ENCODE results near the gene STIL.
"Not testable (repeated sequence)": the region's sequence is repeated elsewhere in the genome, so short reads cannot be mapped to it uniquely, and the experiment has no call there.

STIL gene

DNA sequence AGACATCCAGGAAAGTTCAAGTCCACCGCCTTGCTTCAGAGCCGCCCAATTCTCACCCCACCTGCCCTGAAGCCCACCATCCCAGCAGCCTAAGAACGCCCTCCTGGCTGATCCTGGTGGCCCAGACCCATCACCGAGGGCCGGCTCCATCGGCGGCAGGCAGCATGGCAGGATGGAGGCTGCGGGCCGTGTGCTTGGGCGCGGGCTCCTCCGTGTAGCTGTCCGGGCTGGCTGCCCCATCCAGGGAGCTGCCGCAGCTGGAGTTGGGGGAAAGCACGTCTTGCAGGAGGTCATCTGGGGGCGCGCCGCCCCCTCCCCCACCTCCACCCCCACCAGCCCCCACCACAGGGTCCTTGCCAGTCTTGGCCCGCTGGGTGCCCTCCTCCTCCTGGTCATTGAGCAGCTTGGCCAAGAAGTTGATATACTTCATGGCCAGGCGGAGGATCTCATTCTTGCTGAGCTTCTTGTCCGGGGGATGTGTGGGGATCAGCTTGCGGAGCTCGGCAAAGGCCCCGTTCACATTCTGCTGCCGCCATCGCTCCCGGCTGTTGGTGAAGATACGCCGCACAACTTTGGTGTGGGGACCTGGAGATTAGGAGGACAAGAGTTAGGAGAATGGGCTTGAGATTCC, 94.2 kb downstream of the STIL start:
- no peak for DNase-seq (ENCODE audit: low read depth in 2 of 2)

DNA sequence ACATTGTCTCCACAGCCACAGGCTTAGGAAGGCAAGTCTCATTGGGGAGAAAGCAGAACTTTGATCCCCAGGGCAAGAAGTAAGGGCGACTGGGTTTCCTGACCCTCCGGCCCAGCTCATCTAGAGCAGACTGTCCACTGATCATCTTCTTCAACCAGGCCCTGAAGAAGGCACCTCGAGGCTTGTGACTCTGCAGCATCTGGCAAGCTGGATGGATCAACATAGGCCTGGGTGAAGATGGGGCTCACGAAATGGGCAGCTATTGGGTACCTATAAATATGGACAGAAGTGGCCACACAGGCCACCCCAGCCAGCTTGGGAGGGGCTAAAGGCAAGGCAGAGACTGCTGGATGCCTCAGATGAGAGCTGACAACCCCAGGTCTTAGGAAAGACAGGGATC, 94.9 kb downstream of the STIL start:
- no peak for DNase-seq (ENCODE audit: low read depth in 2 of 2)

DNA sequence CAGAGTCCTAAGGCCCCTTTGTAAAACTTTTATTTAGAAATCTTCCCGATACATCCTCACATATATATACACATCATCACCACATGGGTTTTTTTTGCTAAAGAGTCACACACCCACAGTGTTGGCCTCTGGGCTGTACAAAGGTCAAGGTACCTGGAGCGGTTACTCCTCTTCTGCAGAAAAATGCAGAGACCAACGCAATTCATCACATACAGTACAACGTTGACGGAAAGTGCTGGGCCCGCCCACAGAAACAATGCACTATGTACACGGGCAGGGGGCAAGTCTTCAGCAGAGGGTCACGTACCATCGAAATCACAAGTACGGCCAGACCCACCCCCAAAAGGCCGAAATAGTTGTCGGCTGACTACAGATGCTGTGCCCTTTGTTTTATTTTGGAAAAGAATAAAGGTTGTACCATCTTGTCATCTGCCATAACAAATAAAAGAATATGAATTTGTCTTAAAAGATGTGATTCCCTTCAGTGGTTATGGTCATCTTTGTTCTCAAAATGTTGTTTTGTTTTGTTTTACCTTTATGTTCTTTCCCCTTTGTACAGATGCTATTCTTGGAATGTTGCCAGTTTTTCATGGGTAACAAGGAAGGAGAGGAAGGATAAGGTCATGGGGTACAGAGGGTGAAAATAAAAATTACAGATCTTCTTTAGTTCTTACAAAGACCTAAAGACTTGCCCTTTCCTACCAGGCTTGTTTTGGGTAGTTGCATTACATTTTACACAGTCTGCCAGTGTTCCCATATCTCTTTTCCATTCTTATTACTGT, 97.5 kb downstream of the STIL start:
- DNase-seq (ENCODE audit: low read depth in 2 of 2), result no peak

DNA sequence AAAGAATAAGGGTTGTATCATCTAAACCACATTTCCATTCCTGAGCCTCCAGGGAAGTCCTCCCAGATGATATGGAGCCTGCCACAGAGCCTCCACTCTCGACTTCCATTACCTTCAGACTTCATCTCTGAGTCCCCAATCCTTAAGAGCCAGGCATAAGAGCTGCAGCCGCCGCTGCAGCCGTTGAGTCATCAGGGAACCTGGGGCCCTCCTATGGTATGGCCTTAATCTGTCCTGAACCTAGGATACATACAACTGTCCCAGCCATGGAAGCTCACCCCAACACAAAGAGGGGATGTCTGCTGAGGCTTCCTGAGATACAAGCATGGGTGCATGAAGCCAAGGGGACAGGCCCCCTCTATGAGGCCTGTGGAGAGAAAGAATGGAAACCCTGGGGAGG, 98.2 kb downstream of the STIL start:
- no peak for DNase-seq (ENCODE audit: low read depth in 2 of 2)

DNA sequence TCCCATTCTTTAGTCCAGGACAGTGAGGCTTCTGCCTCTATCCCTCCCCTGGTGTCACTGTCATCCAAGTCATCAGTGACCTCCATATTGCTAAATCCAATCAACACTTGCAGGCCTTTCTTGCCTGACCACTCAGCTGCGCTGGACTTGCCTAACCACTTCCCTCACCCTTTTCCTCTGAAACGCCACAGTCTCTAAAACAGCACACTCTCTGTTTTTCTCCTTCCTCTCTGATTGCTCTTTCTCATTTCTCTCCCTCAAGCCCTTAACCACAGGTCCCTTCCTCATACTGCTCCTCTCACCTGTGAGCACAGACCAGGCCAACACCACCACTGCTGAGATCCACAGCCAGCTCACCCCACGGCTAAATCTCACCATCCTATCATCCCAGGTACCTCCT, 99.4 kb downstream of the STIL start:
- DNase-seq (ENCODE audit: low read depth in 2 of 2), result no peak

DNA sequence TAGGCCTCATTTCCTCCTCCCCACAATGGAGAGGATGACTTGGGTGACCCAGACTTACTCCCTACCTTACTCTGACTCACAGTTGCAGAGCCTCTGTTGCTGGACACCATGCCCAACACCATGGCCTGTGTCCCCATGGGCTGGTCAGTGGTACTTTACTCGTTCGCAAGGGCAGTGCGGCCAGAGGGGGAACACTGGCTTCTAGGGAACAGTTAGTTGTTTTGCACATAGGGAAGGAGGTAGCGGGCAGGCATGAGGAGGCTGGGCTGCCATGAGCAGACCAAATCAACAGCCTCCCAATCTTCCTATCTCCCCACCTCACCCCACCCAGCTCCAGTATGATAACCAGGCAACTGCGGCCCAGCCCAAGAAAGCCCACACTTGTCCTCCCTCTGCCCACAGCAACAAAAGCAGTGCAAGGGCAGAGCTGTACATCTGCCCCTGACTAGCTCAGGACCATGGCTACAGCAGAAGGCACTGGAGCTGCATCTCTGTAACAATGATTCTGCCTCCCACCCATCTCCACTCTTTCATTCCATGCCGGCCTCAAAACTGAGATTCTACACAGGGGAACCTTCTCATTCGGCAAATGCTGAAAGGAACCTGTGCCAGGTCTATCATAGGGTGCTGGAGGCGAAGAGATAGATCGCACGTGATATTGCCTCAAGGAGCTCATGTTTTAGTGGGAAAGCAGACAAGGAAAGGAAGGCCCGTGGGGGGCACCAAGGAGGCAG, 100.5 kb downstream of the STIL start:
- DNase-seq (ENCODE audit: low read depth in 2 of 2), result no peak

DNA sequence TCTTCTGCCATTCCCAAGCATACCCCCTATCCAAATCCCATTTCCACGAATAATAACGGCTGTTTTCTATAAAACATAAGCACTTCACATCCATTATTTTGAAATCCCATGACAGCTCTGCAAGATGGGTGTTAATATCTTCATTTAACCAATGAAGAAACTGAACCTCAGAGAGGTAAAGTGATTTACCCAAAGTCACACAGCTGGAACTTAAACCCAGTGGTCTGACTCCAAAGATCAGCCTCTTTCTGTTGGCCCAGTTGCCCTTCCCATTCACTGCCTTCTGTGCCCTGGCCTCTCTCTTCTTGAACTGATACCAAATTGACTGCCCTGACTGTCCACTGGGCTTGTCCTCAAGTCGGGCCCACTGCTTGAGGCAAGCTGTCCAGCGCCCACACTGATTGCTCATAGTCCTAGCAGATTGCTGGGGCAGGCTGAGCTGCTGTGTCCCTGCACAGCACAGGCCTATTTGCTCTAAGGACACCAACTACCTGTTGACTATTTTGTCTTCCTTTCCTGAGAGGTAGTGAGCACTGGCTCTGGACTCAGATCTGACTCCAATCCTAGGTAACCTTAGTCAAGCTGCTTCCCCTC, 101.2 kb downstream of the STIL start:
- DNase-seq (ENCODE audit: low read depth in 2 of 2), result no peak

DNA sequence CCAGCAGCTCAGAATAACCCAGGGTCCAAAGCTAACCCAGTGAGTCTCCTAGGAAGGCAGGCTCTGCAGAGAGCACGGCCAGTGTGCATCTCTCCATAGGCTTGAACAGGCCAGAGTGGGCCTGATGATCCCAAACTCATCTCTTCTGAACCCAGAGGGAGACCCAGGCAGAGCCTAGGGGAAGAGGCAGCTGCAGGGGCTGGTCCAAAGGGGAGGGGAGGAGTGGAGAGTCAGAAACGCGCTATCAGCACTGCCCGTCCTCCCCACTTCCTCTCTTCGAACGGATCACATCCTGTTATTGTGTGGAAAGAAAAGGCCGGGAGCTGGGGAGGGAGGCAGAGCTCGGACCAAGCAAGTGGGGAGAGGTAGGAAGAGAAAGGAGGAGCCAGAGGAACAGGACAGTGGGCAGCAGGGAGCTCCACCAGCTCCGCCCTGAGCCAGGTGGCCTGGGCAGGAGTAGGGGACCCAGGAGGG, 102.1 kb downstream of the STIL start:
- no peak for DNase-seq (ENCODE audit: low read depth in 2 of 2)

DNA sequence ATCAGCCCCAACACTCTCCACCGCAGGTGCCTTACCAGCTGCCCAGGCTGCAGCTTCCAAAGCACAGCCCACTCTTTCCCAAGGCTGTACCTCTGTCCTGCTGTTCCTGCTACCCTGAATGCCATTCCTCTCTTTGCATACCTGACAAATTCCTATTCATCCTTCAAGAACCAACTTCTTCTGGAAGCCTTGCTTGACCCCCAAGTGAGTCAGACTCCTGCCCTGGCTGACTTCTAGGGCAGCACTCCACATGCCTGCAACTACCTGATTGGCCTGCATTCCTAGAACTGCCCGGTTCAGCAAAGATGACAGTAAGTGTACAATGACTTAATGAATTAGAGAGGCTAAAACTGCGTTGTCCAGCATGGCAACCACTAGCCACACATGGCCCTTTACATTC, 103.3 kb downstream of the STIL start:
- no peak for DNase-seq (ENCODE audit: low read depth in 2 of 2)

DNA sequence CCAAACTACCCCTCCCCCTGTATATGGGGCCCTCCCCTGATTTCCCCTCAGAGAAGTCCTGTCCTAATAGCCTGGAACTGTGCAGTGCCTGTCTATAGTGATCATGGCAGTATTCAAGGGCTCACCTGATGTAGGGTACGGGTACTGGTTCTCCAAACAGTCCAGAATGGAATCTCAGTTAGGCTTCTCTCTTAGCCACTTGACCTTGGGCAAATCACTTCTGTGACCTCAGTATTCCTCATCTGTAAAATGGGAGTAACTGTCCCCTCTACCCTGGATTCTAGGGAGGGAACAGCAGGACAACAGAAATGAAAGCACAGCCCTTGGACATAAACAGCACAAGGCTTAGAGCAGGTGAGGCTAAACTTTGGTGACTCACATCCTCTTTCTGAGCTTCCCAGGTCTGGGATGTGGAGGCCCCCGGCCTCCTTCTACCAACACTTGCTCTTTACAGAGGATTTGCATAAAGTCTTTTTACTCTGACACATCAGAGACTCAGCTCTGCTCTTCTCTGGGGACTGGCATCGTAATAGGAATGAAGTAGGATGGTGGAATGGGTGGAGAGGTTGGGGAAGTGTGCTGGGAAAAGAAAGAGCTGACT, 104.1 kb downstream of the STIL start:
- no peak for DNase-seq (ENCODE audit: low read depth in 2 of 2)

DNA sequence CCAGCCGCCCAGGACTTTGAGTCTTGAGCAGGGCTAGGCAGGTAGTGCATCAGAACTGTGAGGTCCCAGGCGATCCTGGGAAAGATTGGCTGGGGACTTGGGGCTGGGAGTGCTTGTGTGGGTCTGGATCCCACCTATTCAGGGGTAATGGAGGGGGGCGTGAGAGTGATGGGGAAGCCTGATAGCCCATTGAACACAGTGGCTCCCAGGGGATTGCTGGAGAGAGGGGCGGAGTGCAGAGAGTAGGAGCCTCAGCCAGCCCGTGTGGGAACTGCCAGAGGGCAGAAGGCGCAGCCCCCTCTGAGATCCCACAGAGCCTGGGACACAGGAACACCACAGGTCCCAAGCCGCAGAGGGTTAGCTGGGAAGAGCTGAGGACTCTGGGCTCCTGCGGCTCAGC, 104.9 kb downstream of the STIL start:
- DNase-seq (ENCODE audit: low read depth in 2 of 2), result no peak

DNA sequence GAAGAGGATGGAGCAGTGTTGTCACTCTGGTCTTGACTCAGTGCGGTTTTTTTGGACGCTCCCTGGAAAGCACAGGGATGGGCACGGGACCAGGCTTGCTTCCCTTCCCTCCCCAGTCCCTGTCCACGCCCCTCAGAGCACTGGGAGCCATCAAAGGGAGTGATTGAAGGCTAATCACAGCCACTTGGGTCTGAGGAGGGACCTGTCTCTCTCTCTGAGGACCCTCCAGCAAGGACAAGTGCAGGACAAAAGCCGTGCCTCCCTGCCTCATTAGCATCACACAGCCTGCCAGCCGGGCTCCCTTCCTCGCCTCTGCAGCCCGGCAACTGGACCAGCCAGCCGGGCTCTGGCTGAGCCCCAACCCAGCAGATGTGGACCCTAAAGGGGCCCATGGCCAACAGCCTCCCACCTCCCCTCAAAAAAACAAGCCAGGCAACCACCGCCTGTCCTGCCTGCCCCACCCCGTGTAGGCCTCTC, 105.5 kb downstream of the STIL start:
- no peak for DNase-seq (ENCODE audit: low read depth in 2 of 2)

DNA sequence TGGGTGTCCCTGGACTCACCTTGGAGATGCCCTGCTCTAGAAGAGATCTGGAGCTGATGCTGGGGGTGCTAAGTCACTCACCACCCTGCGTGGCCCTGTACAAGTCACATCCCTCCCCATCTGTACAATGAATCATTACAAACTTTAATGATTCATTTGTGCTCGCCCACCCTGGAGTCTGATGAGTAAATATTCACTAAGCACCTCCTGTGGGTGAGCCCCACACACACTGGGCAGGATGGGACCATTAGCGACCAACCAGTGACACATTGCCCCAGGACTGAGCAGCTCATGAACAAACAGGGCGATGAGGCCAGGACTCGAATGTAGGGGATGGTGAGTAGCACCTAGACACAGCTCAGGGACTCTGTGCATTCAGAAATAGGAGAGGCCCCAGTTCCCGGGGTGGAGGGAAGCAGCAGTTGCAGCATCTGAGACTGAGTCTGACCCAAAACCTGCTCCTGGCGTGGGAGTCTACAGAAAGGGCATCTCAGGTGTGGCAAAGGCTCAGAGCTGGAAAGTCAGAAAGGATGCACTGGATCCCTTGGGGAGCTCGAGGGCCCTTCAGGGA, 106.1 kb downstream of the STIL start:
- DNase-seq (ENCODE audit: low read depth in 2 of 2), result no peak

DNA sequence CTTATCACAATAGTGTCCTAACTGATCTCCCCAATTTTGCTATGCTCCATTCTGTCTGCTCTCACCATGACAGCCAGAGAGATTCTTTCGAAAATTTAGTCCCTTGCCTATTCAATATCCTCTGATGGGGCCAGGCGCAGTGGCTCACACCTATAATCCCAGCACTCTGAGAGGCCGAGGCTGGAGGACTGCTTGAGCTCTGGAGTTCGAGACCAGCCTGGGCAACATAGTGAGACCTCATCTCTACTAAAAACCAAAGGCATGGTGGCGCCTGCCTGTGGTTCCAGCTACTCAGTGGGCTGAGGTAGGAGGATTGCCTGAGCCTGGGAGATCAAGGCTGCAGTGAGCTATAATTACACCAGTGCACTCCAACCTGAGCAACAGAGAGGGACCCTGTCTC, 108.0 kb downstream of the STIL start:
- DNase-seq (ENCODE audit: low read depth in 2 of 2), result no peak

DNA sequence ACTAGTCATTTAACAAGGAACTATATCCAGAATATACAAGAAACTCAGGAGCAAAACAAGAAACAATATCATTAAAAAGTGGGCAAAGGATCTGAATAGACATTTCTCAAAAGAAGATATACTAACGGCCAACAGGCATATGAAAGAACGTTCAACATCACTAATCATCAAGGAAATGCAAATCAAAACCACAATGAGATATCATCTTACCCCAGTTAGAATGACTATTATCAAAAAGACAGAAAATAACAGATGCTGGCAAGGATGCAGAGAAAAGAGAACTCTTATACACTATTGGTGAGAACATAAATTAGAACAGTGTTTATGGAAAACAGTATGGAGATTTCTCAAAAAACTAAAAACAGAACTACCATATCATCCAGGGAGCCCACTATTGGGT, 110.4 kb downstream of the STIL start:
- not testable (repeated sequence) for DNase-seq (ENCODE audit: low read depth in 2 of 2)

DNA sequence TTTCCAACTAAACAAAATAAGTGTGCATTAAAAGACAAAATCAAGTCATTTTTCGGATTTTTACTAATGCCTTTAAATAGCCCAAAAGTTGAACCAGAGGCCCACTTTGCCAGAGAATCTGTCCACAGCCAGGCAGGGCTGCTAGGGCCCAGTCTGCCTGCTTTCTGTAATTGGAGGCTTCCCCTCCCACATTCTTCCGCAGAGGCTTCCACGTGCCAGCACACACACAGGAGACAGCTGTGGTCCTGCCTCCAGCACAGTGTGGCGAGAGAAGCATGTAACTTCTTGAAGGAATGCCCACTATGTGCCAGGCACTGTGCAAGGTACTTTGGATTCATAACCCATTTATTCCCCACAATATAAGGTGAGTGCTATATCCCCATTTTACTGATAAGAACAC, 112.8 kb downstream of the STIL start:
- DNase-seq (ENCODE audit: low read depth in 2 of 2), result no peak

Data from stimulated activated CD8-positive, alpha-beta memory T cell treated with anti-CD3 and anti-CD28 coated beads, Interleukin-7, amount 100 ng/mL, for 1 hour (primary cell).